Epithelial cell of prostate (primary cell): ENCODE results near the gene DHX32.
"Not testable (repeated sequence)": the region's sequence is repeated elsewhere in the genome, so short reads cannot be mapped to it uniquely, and the experiment has no call there.

Source experiments
- DNase-seq: peaks from one replicate; pipeline ENCODE4 v3.0.0-alpha.2; 2011; ENCODE audit warnings: low read depth, low spot score
- H3K27ac ChIP-seq: fragments of 450-650 bp; 2 replicates; pipeline ENCODE4 v1.5.1; 2017; ENCODE audit warnings: mild to moderate bottlenecking

DHX32 gene, protein sequence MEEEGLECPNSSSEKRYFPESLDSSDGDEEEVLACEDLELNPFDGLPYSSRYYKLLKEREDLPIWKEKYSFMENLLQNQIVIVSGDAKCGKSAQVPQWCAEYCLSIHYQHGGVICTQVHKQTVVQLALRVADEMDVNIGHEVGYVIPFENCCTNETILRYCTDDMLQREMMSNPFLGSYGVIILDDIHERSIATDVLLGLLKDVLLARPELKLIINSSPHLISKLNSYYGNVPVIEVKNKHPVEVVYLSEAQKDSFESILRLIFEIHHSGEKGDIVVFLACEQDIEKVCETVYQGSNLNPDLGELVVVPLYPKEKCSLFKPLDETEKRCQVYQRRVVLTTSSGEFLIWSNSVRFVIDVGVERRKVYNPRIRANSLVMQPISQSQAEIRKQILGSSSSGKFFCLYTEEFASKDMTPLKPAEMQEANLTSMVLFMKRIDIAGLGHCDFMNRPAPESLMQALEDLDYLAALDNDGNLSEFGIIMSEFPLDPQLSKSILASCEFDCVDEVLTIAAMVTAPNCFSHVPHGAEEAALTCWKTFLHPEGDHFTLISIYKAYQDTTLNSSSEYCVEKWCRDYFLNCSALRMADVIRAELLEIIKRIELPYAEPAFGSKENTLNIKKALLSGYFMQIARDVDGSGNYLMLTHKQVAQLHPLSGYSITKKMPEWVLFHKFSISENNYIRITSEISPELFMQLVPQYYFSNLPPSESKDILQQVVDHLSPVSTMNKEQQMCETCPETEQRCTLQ

DNA sequence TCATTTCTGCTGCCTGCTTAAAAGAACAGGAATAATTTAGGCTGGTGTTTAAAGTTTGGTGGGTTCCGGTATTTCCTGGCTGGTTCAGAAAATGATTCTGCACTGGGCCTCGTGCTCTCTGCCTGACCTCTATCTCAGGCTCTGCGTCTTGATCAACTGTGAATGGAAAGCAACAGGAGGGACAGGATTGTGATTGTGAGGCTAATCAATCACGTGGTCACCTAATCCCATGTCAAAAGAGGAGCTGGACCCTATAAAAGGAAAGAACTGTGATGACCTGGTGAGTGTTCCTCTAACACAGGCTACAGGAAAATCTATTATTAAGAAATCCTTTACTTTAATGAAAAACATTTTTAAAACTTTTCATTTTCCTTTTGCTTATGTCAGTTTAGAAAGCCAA lies at the start of gene DHX32:
DHX32 (minus strand) TSS at position 101 of the 400 bp plus-strand sequence. CDS start 468 bp downstream, outside the sequence.
- DNase-seq = no peak
- H3K27ac ChIP-seq = peak within 1 kb of the TSS; percentile 51

DNA sequence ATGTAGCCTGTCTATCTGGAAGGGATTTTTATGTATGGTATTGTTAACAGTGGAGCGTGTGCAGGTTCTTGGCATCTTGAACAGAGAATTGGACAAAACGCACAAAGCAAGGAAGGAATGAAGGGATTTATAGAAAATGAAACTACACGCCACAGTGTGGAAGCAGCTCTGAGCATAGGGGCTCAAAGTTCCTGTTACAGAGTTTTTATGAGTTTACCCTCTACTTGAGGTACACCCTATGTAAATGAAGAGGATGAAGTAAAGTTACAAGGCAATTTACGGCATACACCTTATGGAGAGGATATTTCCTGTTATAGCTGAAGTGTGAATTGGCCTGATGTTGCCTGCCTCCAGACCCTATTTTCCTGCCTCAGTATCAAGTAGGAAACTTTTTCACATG lies 48.5 kb upstream of the DHX32 start:
- DNase-seq = no peak
- no peak overlapping the region for H3K27ac ChIP-seq

DNA sequence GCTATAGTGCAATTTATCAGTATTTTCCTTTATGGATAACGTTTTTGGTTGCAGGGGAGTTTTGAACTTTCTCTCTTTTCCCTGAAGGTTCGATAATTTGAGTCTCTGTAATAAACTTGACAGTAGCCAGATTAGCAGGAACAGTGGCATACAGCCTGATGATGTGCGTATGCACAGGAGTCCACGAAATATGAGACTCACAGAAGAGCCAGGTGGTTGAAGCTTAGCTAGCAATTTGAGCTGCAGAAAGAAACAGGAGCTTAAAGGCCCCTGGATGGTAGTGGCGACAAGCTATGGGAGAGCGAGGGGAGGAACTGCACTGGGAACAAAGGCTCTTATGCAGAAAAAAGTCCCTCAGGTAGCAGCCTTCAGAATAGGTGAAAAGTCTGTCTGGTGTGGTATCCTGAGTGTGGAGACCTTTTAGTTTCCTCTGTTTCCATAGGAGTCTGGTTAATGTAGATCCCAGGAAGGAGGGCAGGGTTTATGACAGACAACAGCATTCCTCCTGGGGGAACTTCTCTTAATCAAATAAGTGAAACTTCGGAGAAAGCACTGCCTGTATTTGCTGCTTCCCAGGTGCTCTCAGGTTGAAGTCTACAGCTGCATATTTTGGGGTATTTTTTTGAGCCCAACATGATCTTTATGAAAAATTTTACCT lies 48.0 kb upstream of the DHX32 start:
- no peak for DNase-seq
- H3K27ac ChIP-seq = no peak overlapping the region

DNA sequence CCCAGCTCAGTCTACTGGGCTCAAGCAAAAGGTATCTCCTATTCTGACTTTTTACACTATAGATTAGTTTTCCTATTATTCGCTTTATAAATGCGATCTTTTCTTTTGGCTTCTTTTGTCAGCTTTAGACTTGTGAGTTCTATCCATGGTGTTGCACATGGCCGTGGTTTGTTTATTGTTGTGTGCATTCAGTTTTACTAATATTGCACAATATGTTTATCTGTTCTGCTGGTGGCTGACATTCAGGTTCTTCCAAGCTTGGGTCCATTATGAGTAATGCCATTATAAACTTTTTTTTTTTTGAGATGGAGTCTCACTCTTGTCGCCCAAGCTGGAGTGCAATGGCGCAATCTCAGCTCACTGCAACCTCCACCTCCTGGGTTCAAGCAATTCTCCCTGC lies 46.2 kb upstream of the DHX32 start:
- not testable (repeated sequence) for DNase-seq, H3K27ac ChIP-seq

DNA sequence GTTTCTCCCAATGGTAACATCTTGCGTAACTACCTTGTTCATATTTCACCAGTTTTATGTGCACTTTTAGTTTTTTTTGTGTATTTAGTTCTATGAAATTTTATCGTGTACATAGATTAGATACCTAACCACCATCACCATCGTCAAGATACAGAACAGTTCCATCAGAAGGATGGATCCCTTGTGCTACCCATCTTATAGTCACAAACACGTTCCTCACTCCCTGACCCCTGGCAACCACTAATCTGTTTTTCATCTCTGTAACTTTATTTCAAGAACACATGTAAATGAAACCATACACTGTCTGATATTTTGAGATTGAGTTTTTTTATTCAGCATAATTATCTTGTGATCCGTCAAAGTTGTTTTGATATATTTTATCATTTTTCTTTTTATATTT lies 45.2 kb upstream of the DHX32 start:
- no peak overlapping the region for H3K27ac ChIP-seq
- DNase-seq = no peak

DNA sequence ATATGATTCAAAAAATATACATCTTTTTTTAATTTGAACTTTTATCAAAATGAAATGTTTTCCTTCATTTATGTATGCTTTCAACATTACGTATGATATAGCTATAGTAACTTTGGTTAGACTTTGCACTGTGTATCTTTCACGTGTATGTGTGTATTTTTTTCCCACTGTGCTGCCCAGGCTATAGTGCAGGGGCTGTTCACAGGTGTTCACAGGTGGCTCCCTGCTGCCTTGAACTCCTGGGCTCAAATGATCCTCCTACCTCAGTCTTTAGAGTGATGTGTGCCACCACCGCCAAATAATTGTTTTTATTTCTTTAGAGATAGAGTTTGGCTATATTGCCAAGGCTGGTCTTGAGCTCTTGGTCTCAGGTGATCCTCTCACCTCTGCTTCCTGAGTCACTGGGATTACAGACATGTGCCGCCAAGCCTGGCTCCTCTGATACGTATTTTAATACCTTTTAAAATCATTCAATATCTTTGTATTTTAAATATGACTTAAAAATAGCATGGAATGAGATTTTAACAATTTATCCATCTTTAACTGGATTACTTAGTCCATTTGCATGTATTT lies 44.3 kb upstream of the DHX32 start:
- H3K27ac ChIP-seq = no peak overlapping the region
- DNase-seq = no peak

DNA sequence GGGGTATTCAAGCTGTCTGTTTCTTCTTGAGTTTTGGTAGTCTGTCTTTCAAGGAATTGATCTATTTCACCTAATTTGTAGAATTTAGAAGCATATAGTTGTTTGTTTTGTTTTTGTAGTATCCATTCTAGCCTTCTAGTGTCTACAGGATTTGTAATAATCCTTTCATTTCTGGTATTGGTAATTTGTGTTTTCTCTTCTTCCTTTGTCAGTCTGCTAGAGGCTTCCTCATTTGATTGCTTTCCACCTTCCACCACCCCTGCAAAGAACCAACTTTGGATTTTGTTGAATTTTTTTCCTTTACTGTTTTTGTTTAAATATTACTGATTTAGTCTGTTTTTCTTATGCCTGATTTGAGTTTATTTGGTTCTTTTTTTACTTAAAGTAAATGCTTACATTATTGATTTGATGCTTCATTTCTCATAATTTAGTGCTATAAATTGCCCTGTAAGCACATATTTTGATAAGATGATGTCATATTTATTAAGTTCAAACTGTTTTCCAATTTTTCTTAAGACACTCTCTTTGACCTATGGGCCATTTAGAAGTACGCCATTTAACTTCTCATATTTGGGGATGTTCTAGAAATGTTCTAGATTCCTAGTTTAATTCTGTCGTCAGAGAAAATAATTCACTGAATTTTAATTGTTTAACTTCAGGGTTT lies 40.7 kb upstream of the DHX32 start:
- not testable (repeated sequence) for H3K27ac ChIP-seq, DNase-seq

DNA sequence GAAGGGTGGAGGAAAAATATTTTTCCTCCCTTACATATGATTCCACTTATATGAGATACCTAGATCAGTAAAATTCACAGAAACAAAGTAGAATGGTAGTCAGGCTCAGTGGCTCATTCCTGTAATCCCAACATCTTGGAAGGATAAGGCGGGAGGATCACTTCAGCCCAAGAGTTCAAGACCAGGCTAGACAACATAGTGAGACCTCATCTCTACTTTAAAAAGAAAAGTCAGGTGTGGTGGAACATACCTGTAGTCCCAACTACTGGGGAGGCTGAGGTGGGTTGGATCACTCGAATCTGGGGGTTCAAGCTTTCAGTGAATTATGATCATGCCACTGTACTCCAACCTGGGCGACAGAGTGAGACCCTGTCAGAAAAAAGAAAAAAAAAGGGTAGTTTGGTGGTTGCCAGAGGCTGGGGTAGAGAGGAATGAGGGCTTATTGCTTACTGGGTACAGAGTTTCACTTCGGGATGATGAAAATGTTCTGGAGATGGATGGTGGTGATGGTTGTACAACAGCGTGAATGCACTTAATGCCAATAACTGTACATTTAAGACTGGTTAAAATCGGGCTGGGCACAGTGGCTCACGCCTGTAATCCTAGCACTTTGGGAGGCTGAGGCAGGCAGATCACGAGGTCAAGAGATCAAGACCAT lies 36.7 kb upstream of the DHX32 start:
- DNase-seq = not testable (repeated sequence)

DNA sequence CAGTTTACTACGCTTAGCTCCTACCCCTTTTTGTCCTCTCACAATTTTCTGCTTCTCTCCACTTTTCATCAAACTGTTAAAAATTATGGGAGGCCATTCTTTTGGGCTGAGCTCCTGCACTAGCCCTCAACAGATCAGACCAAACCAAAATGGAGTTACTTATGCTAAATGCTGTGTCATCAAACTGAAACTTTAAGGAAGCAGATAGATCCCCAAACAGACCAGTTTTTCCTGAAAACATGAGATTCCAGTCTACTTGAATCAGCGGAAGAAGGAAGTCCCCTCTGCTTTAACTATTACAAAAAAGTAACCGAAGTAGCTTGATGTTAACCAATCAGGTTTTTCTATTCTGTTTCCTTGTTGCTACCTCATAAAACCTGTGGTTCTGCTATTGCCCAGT lies 35.9 kb upstream of the DHX32 start:
- no peak for DNase-seq
- no peak overlapping the region for H3K27ac ChIP-seq

More for the DNA sequence above, 36.7 kb upstream of the DHX32 start:
- not testable (repeated sequence) for H3K27ac ChIP-seq

DNA sequence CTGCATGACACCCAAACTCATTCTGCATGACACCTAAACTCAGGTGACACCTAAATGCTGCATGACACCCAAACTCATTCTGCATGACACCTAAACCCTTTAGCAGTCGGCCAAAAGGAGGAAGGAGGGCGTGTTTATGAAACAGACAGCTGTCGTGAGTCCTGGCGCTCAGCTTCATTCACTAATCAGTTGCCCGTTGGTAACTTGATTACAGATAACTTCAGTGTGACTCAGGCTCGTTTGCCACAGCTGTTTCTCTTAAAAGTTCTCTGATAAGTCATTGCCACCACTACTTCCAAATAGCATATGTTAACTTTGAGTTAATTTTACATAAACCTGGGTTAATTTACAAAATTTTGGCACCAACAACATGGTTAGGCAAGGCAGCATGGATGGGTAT lies 32.2 kb upstream of the DHX32 start:
- not testable (repeated sequence) for H3K27ac ChIP-seq, DNase-seq

DNA sequence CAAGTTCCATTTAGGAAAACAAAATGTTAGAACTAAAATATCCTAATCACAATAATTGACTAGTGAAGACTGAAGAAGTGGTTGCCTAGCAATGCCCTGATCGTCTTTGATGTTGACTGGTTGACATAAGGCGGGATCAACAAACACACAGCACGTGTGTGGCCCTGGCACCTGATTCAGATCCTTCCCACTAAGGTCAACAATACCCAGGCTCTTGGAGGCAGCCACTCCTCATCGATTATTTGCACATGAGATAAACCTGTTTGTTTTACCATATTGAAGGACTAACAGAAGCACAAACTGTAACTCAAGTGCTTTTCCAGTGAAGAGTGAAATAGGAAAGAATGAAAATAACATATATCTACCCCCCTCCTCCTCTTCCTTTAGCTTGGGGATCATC lies 30.9 kb upstream of the DHX32 start:
- no peak overlapping the region for H3K27ac ChIP-seq
- no peak for DNase-seq

DNA sequence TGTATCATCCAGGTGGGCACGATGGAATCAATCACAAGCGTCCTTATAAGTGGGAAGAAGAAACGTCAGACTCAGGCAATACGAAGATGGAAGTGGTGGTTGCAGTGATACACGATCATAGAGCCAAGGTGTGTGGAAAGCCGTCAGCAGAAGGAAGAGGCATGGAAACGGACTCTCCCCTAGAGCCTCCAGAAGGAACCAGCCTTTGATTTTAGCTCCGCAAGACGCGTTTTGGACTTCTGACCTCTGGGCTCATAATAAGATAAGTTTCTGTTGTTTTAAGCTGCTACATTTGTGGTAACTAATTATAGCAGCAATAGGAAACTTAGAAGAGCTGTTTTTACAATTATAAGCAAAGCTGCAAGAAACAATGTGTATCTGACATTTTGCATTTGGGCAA lies 30.1 kb upstream of the DHX32 start:
- no peak overlapping the region for H3K27ac ChIP-seq
- DNase-seq = no peak

DNA sequence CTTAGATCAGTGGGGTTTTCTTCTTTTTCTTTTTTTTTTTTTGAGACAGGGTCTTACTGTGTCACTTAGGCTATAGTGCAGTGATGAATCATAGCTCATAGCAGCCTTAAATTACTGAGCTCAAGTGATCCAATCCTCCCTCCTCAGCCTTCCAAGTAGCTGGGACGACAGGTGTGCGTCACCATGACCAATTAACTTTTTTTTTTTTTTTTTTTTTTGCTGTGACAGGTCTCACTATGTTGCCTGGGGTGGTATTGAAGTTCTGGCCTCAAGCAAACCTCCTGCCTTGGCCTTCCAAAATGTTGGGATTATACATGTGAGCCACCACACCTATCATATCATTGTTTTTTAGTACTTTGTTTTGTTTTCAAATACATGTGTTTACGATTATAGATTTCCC lies 28.4 kb upstream of the DHX32 start:
- DNase-seq, H3K27ac ChIP-seq: not testable (repeated sequence)

DNA sequence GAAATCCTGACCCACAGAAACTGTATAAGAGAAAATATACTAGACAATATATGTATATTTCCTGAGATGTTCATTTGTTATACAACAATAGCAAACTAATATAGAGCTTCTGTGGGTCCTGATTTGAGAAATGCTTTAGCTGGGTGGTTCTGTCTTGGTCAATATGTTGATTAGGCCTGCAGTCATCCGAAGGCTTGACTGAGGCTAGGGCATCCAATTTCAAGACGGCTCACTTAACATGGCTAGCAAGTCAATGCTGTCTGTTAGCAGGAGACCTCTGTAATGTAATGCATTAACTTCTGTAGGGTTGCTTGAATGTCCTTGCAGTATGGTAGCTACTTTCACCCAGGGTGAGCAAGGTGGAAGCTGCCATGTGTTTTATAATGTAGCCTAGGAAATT lies 27.7 kb upstream of the DHX32 start:
- H3K27ac ChIP-seq = not testable (repeated sequence)

DNA sequence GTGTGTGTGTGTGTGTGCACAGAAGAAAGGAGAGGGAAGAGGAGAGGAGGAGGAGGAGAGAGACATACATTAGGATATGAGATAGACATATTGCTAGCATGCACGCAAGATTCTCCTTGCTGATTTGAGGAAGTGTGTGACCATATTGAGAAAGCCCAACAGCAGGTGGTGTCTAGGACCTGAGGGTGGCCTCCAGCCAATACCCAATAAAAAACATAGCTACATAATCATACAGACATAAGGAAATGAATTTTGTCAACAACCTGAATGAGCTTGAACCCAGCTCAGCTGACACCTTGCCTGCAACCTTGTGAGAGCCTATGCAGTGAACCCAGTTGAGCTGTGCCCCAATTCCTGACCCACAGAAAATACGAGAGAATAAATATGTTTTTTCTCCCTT lies 26.5 kb upstream of the DHX32 start:
- not testable (repeated sequence) for H3K27ac ChIP-seq

More for the DNA sequence above, 27.7 kb upstream of the DHX32 start:
- not testable (repeated sequence) for DNase-seq

DNA sequence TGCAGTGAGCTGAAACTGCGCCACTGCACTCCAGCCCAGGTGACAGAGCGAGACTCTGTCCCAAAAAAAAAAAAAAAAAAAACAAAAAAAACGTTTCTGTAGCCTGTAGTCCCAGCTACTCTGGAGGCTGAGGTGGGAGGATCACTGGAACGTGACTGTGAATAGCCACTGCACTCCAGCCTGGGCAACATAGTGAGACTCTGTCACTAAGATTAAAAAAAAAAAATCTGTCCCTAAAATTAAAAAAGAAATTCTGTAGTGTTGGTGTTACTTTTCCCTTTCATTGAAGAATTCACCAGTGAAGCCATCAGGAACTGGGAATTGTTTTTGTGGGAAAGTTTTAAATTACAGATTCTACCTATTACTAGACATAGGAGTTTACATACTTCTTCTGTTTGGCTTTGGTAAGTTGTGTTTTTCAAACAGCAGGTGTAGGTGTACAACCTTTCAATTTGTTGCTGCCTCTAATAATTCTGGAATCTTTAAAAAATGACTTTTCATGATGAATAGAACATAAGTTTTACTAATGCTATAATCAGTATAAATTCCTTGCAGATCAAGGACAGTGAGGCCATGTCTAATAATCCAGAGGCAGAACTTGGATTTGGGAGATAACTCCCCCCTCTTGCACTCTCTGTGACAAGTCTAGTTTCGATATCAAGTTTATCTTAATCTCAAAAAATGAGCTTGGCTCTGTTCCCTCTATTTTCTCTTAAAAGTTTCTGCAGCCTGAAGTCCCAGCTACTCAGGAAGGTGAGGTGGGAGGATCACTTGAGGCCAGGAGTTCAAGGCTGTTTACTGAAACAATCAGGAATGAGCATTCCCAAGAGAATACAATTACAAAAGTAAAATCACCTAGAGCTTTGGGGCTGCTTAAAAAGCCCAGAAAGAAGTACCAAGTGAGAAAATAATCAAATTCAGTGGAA lies 24.2 kb upstream of the DHX32 start:
- DNase-seq, H3K27ac ChIP-seq: not testable (repeated sequence)

More for the DNA sequence above, 26.5 kb upstream of the DHX32 start:
- not testable (repeated sequence) for DNase-seq

DNA sequence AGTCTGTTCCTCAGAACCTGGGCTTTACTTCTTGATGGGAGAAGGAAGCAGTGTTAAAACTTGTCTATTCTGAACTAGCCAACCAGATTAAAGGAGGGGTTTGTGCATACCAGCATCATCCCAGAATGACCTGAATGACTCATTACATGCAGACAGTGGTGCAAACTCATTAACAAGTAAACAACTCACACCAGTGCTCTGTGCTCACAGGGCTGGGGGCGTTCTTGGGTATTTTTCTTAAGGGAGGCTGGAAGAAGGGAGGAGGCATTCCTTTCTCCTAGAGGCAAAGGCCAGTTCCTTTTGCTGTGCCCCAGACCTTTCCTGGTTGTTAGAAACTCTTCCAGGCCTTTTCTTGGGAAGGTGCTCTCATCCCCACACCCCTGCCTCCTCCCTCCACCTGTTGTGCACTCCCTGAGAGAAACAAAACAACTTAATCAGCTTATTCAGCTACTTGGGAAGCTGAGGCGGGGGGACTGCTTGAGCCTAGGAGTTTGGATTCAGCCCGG lies 22.1 kb upstream of the DHX32 start:
- not testable (repeated sequence) for DNase-seq
- peak overlapping the region; percentile 41 for H3K27ac ChIP-seq

DNA sequence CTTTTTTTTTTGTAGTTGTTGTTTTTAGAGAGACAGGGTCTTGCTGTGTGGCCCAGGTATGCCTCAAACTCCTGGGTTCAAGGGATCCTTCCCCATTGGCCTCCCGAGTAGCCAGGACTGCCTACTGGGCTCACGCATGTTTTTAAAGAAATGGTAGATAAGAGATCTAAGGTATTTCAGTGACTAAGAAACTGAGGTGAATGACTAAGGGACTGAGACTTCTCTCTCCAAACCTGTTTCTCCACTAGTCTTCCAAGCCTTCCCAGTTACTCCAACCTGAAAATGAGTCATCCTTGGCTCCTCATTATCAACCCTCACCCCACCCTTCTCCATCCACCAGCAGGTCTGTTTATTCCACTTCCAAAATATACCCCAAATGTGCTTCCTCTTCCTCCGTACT lies 19.9 kb upstream of the DHX32 start:
- DNase-seq = peak; percentile 52
- H3K27ac ChIP-seq = peak overlapping the region; percentile 68
